Epithelial cell of proximal tubule (primary cell): Measurements from ENCODE around the gene LARGE1. TPM values are rescaled to one million over a fixed set of nuclear protein-coding genes. Genes with fewer than 3 reads are reported as not detected.

ENCODE experiments used
- DNase-seq: peaks from one replicate; pipeline ENCODE4 v3.0.0-alpha.2; 2011; ENCODE audit warnings: low read depth
- H3K4me3 ChIP-seq: 2 replicates; pipeline ENCODE4 v1.5.1; 2011; ENCODE audit warnings: low read depth, mild to moderate bottlenecking, low read length
- CTCF ChIP-seq: conservative IDR thresholded peaks from 2 replicates; pipeline ENCODE4 v1.5.1; 2012; ENCODE audit warnings: low read depth, mild to moderate bottlenecking, low read length
- total RNA-seq: library from RNA; depleted of rRNA; stranded (reverse); fragments of >200 nt; gene quantifications from 2 replicates; pipeline ENCODE4 v1.2.3, GENCODE V29; 2015

LARGE1 gene
- total RNA-seq, 1 donor from 2014 or later = 18.3 TPM

GRCh38 chr22:33476206-33476605, 444.1 kb downstream of the LARGE1 start:
- DNase-seq = no peak
- no peak for TF ChIP-seq CTCF
- no peak overlapping the region for H3K4me3 ChIP-seq

- no peak overlapping the region for H3K4me3 ChIP-seq
- no peak for DNase-seq
- TF ChIP-seq CTCF = no peak
Observed at GRCh38 chr22:33474587-33474986, 445.7 kb downstream of the LARGE1 start.

- no peak for DNase-seq
- no peak overlapping the region for H3K4me3 ChIP-seq
- no peak for TF ChIP-seq CTCF
Observed at GRCh38 chr22:33472462-33473344, 447.6 kb downstream of the LARGE1 start.

- no peak for DNase-seq
- TF ChIP-seq CTCF = no peak
- H3K4me3 ChIP-seq = no peak overlapping the region
Observed at GRCh38 chr22:33470456-33470855, 449.8 kb downstream of the LARGE1 start.

- peak; percentile 47 for TF ChIP-seq CTCF
- DNase-seq = no peak
Observed at GRCh38 chr22:33467620-33468095, 452.6 kb downstream of the LARGE1 start.

GRCh38 chr22:33467080-33467479, 453.2 kb downstream of the LARGE1 start:
- no peak for DNase-seq
- TF ChIP-seq CTCF = no peak
- no peak overlapping the region for H3K4me3 ChIP-seq

More at GRCh38 chr22:33467620-33468095, 452.6 kb downstream of the LARGE1 start:
- no peak overlapping the region for H3K4me3 ChIP-seq
